ENCODE results near the gene NRP1.

NRP1 gene

DNA sequence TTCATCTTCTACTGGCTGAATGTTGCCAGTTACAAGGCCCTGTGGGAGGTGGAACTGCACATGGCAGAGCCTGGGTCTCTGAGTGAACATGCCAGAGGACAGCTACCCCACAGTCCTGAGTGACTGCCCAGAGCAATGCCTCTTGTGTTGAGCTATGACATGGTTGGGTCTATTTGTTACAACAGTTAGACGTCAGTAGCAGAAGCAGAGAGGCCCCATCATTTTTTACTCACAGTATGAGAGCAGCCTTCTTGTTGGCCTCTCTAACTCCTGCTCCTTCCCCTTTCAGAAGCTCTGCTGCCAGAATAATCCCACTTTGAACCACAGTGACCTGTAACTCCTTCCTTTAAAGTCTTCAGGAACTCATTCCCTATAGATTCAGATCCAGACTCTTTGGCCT is 30.8 kb upstream of the NRP1 start:
- peaks cover 0 to under 1% (median 0%) of the 10 kb centered on the region in 5 experiments for H3K27me3 ChIP-seq (replicated peaks in 2 of 5; ENCODE audit: control insufficient read depth in 4 of 5, insufficient read depth in 5 of 5, low read length in 4 of 5)
- ChIA-PET CTCF (no interaction called here), POLR2A (no interaction called here)
- peak overlapping the region in 1 of 2 experiments; percentile 57 for H3K27ac ChIP-seq (ENCODE audit: insufficient read depth in 1 of 2, low read depth in 1 of 2, low read length in 2 of 2, poor library complexity in 1 of 2, severe bottlenecking in 2 of 2)
- peaks cover 0 to 8% (median 8%) of the 10 kb centered on the region in 4 experiments for H3K4me1 ChIP-seq (ENCODE audit: control extremely low read depth in 1 of 4, control insufficient read depth in 4 of 4, insufficient read depth in 4 of 4, low read length in 3 of 4)
- no peaks in the 10 kb centered on the region for H3K36me3 ChIP-seq (ENCODE audit: control insufficient read depth in 4 of 4, insufficient read depth in 4 of 4, low read length in 3 of 4)
- WGBS (ENCODE audit: insufficient coverage): 100% methylated on average over 1 of the region's 1 CpG
- no peak for DNase-seq
- peaks cover 2 to 18% (median 8%) of the 10 kb centered on the region in 5 experiments for H3K9me3 ChIP-seq (ENCODE audit: control extremely low read depth in 1 of 5, control insufficient read depth in 4 of 5, insufficient read depth in 2 of 5, low read depth in 1 of 5, low read length in 4 of 5)
- no peak overlapping the region for H3K4me3 ChIP-seq (ENCODE audit: control insufficient read depth in 1 of 7, extremely low read depth in 1 of 7, insufficient read depth in 4 of 7, low read depth in 2 of 7, low read length in 6 of 7)

DNA sequence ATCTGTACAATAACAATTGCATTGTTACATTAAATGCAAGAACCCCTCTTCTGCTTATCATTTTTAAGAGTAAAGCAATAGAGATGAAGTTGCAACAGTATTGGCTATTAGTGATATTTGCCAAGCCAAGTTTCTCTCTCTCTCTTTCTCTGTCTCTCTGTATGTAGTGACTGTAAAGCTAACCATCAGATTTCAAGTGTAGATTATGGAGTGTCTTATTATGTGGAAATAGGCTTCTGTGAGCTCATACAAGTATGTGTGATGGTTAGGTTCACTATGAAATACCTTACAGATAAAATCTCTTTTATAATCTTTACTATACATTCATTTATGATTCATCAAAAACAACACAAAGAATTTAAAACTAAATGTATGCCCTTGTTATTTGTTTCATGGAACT is 28.6 kb upstream of the NRP1 start:
- POLR2A ChIA-PET: no interaction called here
- Histone ChIP-seq H3K27me3 (replicated peaks in 2 of 5; ENCODE audit: control insufficient read depth in 4 of 5, insufficient read depth in 5 of 5, low read length in 4 of 5) (no peaks in the 10 kb centered on the region), H3K27ac (ENCODE audit: insufficient read depth in 1 of 2, low read depth in 1 of 2, low read length in 2 of 2, poor library complexity in 1 of 2, severe bottlenecking in 2 of 2) (no peak overlapping the region), H3K9me3 (ENCODE audit: control extremely low read depth in 1 of 5, control insufficient read depth in 4 of 5, insufficient read depth in 2 of 5, low read depth in 1 of 5, low read length in 4 of 5) (peaks cover 2 to 18% (median 8%) of the 10 kb centered on the region in 5 experiments), H3K36me3 (ENCODE audit: control insufficient read depth in 4 of 4, insufficient read depth in 4 of 4, low read length in 3 of 4) (no peaks in the 10 kb centered on the region), H3K4me1 (ENCODE audit: control extremely low read depth in 1 of 4, control insufficient read depth in 4 of 4, insufficient read depth in 4 of 4, low read length in 3 of 4) (peaks cover 0 to 8% (median 8%) of the 10 kb centered on the region in 4 experiments), H3K4me3 (ENCODE audit: control insufficient read depth in 1 of 7, extremely low read depth in 1 of 7, insufficient read depth in 4 of 7, low read depth in 2 of 7, low read length in 6 of 7) (no peak overlapping the region)
- no peak for DNase-seq
- CTCF ChIA-PET: no interaction called here

DNA sequence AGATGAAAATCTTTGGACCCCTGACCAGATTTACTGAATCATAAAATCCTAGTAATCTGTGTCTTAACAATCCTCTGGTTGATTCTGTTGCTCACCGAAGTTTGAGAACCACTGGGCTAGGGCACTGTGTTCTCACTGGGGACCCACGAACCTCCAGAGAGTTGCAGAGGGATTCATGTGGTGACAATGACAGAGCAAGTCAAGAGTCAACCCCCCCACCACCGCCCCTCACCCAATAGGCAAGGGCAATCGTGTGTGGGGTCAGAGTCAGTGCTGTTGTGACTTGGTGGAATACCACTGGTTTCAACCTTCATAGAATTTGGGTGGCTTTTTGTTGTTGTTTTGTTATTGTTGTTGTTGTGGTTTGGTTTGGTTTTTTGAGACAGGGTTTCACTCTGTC is 23.5 kb upstream of the NRP1 start:
- 100% methylated on average over 1 of the region's 4 CpGs for WGBS (ENCODE audit: insufficient coverage)
- POLR2A ChIA-PET: no interaction called here
- CTCF ChIA-PET: no interaction called here
- no peak for DNase-seq
- H3K4me3 ChIP-seq (ENCODE audit: control insufficient read depth in 1 of 7, extremely low read depth in 1 of 7, insufficient read depth in 4 of 7, low read depth in 2 of 7, low read length in 6 of 7): no peak overlapping the region
- no peaks in the 10 kb centered on the region for H3K36me3 ChIP-seq (ENCODE audit: control insufficient read depth in 4 of 4, insufficient read depth in 4 of 4, low read length in 3 of 4)
- no peak overlapping the region for H3K27ac ChIP-seq (ENCODE audit: insufficient read depth in 1 of 2, low read depth in 1 of 2, low read length in 2 of 2, poor library complexity in 1 of 2, severe bottlenecking in 2 of 2)
- H3K27me3 ChIP-seq (replicated peaks in 2 of 5; ENCODE audit: control insufficient read depth in 4 of 5, insufficient read depth in 5 of 5, low read length in 4 of 5): no peaks in the 10 kb centered on the region
- H3K9me3 ChIP-seq (ENCODE audit: control extremely low read depth in 1 of 5, control insufficient read depth in 4 of 5, insufficient read depth in 2 of 5, low read depth in 1 of 5, low read length in 4 of 5): peaks cover 0 to 4% (median 2%) of the 10 kb centered on the region in 5 experiments
- no peaks in the 10 kb centered on the region for H3K4me1 ChIP-seq (ENCODE audit: control extremely low read depth in 1 of 4, control insufficient read depth in 4 of 4, insufficient read depth in 4 of 4, low read length in 3 of 4)

DNA sequence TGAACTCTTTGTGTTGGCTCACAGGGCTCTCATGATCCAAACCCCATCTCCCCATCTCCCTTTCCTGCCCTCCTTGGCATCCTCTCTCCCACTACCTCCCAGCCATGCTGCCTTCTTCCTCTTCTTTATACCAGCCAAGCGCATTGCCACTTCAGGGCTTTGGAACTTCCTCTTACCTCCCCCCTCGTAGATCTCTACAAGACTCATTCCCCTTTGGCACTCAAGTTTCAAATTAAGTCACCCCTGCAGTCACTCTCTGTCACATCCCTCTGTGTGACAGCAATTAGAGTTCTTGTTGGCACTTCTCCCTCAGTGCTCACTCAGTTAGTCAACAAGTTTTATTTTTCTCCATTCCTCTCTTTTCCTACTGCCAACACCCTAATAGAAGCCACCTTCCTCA is 20.8 kb upstream of the NRP1 start:
- CTCF ChIA-PET: no interaction called here
- Histone ChIP-seq H3K4me3 (ENCODE audit: control insufficient read depth in 1 of 7, extremely low read depth in 1 of 7, insufficient read depth in 4 of 7, low read depth in 2 of 7, low read length in 6 of 7) (no peak overlapping the region), H3K36me3 (ENCODE audit: control insufficient read depth in 4 of 4, insufficient read depth in 4 of 4, low read length in 3 of 4) (no peaks in the 10 kb centered on the region), H3K27me3 (replicated peaks in 2 of 5; ENCODE audit: control insufficient read depth in 4 of 5, insufficient read depth in 5 of 5, low read length in 4 of 5) (no peaks in the 10 kb centered on the region), H3K4me1 (ENCODE audit: control extremely low read depth in 1 of 4, control insufficient read depth in 4 of 4, insufficient read depth in 4 of 4, low read length in 3 of 4) (no peaks in the 10 kb centered on the region), H3K9me3 (ENCODE audit: control extremely low read depth in 1 of 5, control insufficient read depth in 4 of 5, insufficient read depth in 2 of 5, low read depth in 1 of 5, low read length in 4 of 5) (peaks cover 0 to 2% (median 0%) of the 10 kb centered on the region in 5 experiments), H3K27ac (ENCODE audit: insufficient read depth in 1 of 2, low read depth in 1 of 2, low read length in 2 of 2, poor library complexity in 1 of 2, severe bottlenecking in 2 of 2) (no peak overlapping the region)
- 0% methylated on average over 2 of the region's 2 CpGs for WGBS (ENCODE audit: insufficient coverage)
- DNase-seq: peak in 2 of 3 donors; percentile 67 to 70
- POLR2A ChIA-PET: no interaction called here

DNA sequence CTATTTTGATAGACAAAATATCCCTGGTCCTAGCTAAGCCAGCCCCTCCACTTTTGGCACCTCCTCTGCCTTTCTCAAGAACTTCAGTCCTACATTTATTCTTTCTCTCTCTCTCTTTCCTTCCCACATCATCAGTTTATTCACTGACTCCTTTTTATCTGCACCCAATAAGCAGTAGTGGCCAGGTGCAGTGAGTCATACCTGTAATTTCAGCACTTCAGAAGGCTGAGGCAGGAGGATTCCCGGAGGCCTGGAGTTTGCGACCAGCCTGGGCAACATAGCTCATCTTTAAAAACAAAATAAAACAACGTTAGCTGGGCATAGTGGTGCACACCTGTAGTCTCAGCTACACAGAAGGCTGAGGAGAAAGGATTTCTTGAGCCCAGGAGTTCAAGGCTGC is 19.4 kb upstream of the NRP1 start:
- CTCF ChIA-PET: no interaction called here
- Histone ChIP-seq H3K27me3 (replicated peaks in 2 of 5; ENCODE audit: control insufficient read depth in 4 of 5, insufficient read depth in 5 of 5, low read length in 4 of 5) (peaks cover 0 to 2% (median 0%) of the 10 kb centered on the region in 5 experiments), H3K9me3 (ENCODE audit: control extremely low read depth in 1 of 5, control insufficient read depth in 4 of 5, insufficient read depth in 2 of 5, low read depth in 1 of 5, low read length in 4 of 5) (peaks cover 0 to 2% (median 0%) of the 10 kb centered on the region in 5 experiments), H3K27ac (ENCODE audit: insufficient read depth in 1 of 2, low read depth in 1 of 2, low read length in 2 of 2, poor library complexity in 1 of 2, severe bottlenecking in 2 of 2) (no peak overlapping the region), H3K36me3 (ENCODE audit: control insufficient read depth in 4 of 4, insufficient read depth in 4 of 4, low read length in 3 of 4) (no peaks in the 10 kb centered on the region), H3K4me3 (ENCODE audit: control insufficient read depth in 1 of 7, extremely low read depth in 1 of 7, insufficient read depth in 4 of 7, low read depth in 2 of 7, low read length in 6 of 7) (no peak overlapping the region), H3K4me1 (ENCODE audit: control extremely low read depth in 1 of 4, control insufficient read depth in 4 of 4, insufficient read depth in 4 of 4, low read length in 3 of 4) (no peaks in the 10 kb centered on the region)
- WGBS (ENCODE audit: insufficient coverage): 96% methylated on average over 3 of the region's 3 CpGs
- DNase-seq: no peak
- POLR2A ChIA-PET: no interaction called here

DNA sequence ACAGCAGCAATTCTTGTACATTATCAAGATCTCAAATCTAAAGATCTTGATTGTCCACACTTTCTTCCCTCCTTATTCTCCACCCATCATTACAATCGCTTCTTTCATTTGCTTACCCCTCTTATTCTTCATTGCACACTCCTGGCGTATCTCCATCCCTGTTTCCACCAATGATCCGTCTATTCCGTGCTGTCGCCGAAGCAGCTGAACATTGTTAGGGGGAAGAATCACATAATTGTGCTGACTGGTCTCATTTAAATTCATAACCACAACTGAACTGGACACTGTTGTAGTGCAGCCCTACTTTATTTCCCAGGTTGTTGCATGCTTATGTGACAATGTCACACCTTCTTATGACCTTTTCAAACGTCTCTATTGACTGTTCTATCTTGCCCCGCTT is 18.9 kb upstream of the NRP1 start:
- 86% methylated on average over 8 of the region's 8 CpGs for WGBS (ENCODE audit: insufficient coverage)
- POLR2A ChIA-PET: no interaction called here
- H3K9me3 ChIP-seq (ENCODE audit: control extremely low read depth in 1 of 5, control insufficient read depth in 4 of 5, insufficient read depth in 2 of 5, low read depth in 1 of 5, low read length in 4 of 5): peaks cover 0 to 2% (median 0%) of the 10 kb centered on the region in 5 experiments
- H3K4me3 ChIP-seq (ENCODE audit: control insufficient read depth in 1 of 7, extremely low read depth in 1 of 7, insufficient read depth in 4 of 7, low read depth in 2 of 7, low read length in 6 of 7): no peak overlapping the region
- no peak for DNase-seq
- peaks cover 0 to 2% (median 0%) of the 10 kb centered on the region in 5 experiments for H3K27me3 ChIP-seq (replicated peaks in 2 of 5; ENCODE audit: control insufficient read depth in 4 of 5, insufficient read depth in 5 of 5, low read length in 4 of 5)
- no peak overlapping the region for H3K27ac ChIP-seq (ENCODE audit: insufficient read depth in 1 of 2, low read depth in 1 of 2, low read length in 2 of 2, poor library complexity in 1 of 2, severe bottlenecking in 2 of 2)
- no peaks in the 10 kb centered on the region for H3K4me1 ChIP-seq (ENCODE audit: control extremely low read depth in 1 of 4, control insufficient read depth in 4 of 4, insufficient read depth in 4 of 4, low read length in 3 of 4)
- CTCF ChIA-PET: no interaction called here
- no peaks in the 10 kb centered on the region for H3K36me3 ChIP-seq (ENCODE audit: control insufficient read depth in 4 of 4, insufficient read depth in 4 of 4, low read length in 3 of 4)

DNA sequence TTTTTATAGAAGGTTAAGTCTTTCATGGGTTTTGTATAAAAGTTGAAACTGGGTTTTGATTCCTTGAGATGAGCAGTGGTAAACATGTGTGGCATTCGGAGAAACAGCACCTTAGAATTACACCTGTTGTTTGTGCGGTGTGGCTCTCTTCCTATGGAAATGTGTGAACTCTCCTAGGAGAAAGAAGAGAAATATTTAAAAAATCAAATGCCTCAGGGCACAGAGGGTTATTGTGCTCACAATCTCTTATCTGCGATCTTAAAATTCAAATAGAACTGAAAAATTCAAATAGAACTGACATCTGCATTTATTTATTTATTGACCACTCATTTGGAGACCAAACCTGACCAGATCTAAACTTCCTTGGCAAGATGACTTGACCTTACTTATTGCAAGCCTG is 18.1 kb upstream of the NRP1 start:
- DNase-seq: no peak
- H3K4me3 ChIP-seq (ENCODE audit: control insufficient read depth in 1 of 7, extremely low read depth in 1 of 7, insufficient read depth in 4 of 7, low read depth in 2 of 7, low read length in 6 of 7): no peak overlapping the region
- peaks cover 0 to 2% (median 0%) of the 10 kb centered on the region in 5 experiments for H3K27me3 ChIP-seq (replicated peaks in 2 of 5; ENCODE audit: control insufficient read depth in 4 of 5, insufficient read depth in 5 of 5, low read length in 4 of 5)
- WGBS (ENCODE audit: insufficient coverage): 100% methylated on average over 1 of the region's 3 CpGs
- H3K9me3 ChIP-seq (ENCODE audit: control extremely low read depth in 1 of 5, control insufficient read depth in 4 of 5, insufficient read depth in 2 of 5, low read depth in 1 of 5, low read length in 4 of 5): peaks cover 0 to 2% (median 0%) of the 10 kb centered on the region in 5 experiments
- H3K27ac ChIP-seq (ENCODE audit: insufficient read depth in 1 of 2, low read depth in 1 of 2, low read length in 2 of 2, poor library complexity in 1 of 2, severe bottlenecking in 2 of 2): no peak overlapping the region
- H3K4me1 ChIP-seq (ENCODE audit: control extremely low read depth in 1 of 4, control insufficient read depth in 4 of 4, insufficient read depth in 4 of 4, low read length in 3 of 4): no peaks in the 10 kb centered on the region
- H3K36me3 ChIP-seq (ENCODE audit: control insufficient read depth in 4 of 4, insufficient read depth in 4 of 4, low read length in 3 of 4): no peaks in the 10 kb centered on the region
- CTCF ChIA-PET: no interaction called here
- POLR2A ChIA-PET: no interaction called here

Measured in common myeloid progenitor, CD34-positive (primary cell).